Fibroblast of lung (primary cell): ENCODE data around the gene FSD2. TPM values are rescaled to one million over a fixed set of nuclear protein-coding genes. Genes with fewer than 3 reads are reported as not detected.

Experiments
- DNase-seq, 2 donors: peaks; one replicate each; pipeline versions ENCODE4 v3.0.0 to v3.0.0-alpha.2; 2010; ENCODE audit warnings: low read depth in 2 of 2
- H2AFZ ChIP-seq: 2 replicates; pipeline ENCODE4 v1.5.1; 2012; ENCODE audit warnings: low read length, control low read depth, inconsistent platforms
- H3K27ac ChIP-seq: 2 replicates; pipeline ENCODE4 v1.5.1; 2011; ENCODE audit warnings: low read length, control low read depth; ENCODE audit not compliant: insufficient read depth
- H3K27me3 ChIP-seq: 2 replicates; pipeline ENCODE4 v1.5.1; 2011; ENCODE audit warnings: mild to moderate bottlenecking, low read length; ENCODE audit not compliant: control insufficient read depth, insufficient read depth
- H3K36me3 ChIP-seq: 2 replicates; pipeline ENCODE4 v1.5.1; 2011; ENCODE audit warnings: low read length; ENCODE audit not compliant: control insufficient read depth, insufficient read depth
- H3K4me1 ChIP-seq: 2 replicates; pipeline ENCODE4 v1.5.1; 2011; ENCODE audit warnings: low read length; ENCODE audit not compliant: control insufficient read depth, insufficient read depth; ENCODE audit errors: extremely low read depth
- H3K4me2 ChIP-seq: 2 replicates; pipeline ENCODE4 v1.5.1; 2011; ENCODE audit warnings: low read length, control low read depth; ENCODE audit not compliant: insufficient read depth; ENCODE audit errors: extremely low read depth
- H3K4me3 ChIP-seq, 4 experiments: fragments of 200-600 bp in 1 of 4; sonication (generic) in 1 of 4; replicated peaks in 1 of 4; 2 replicates each; pipeline ENCODE4 v1.5.1; 2011 to 2016; ENCODE audit warnings: low read length in 4 of 4, low read depth in 3 of 4, mild to moderate bottlenecking in 3 of 4, control low read depth in 2 of 4, inconsistent platforms in 1 of 4, mixed read lengths in 1 of 4; ENCODE audit not compliant: insufficient read depth in 1 of 4; ENCODE audit errors: control extremely low read depth in 1 of 4
- H3K79me2 ChIP-seq: 2 replicates; pipeline ENCODE4 v1.5.1; 2012; ENCODE audit warnings: mild to moderate bottlenecking, low read length, inconsistent platforms; ENCODE audit not compliant: control insufficient read depth, insufficient read depth
- H3K9ac ChIP-seq: 2 replicates; pipeline ENCODE4 v1.5.1; 2011; ENCODE audit warnings: mild to moderate bottlenecking, low read length, control low read depth; ENCODE audit not compliant: insufficient read depth
- H3K9me3 ChIP-seq: 2 replicates; pipeline ENCODE4 v1.5.1; 2012; ENCODE audit warnings: low read depth, low read length; ENCODE audit not compliant: control insufficient read depth, insufficient read depth
- H4K20me1 ChIP-seq: 2 replicates; pipeline ENCODE4 v1.5.1; 2011; ENCODE audit warnings: low read length; ENCODE audit not compliant: control insufficient read depth, insufficient read depth; ENCODE audit errors: extremely low read depth
- EZH2 ChIP-seq: IDR thresholded peaks from 2 replicates; pipeline ENCODE4 v1.5.1; 2012; ENCODE audit warnings: low read length, control low read depth, mild to moderate bottlenecking; ENCODE audit errors: missing control alignments
- polyA minus RNA-seq: library from RNA; depleted of rRNA, polyadenylated mRNA; stranded (reverse); fragments of >200 nt; gene quantifications from 2 replicates; pipeline ENCODE4 v1.2.3, GENCODE V29; 2011; ENCODE audit warnings: low replicate concordance
- polyA plus RNA-seq, 2 donors: library from polyadenylated mRNA; depleted of rRNA in 1 of 2; stranded (reverse) in 1 of 2; unstranded in 1 of 2; fragments of >200 nt; gene quantifications; 2 replicates each; pipeline ENCODE4 v1.2.1, GENCODE V29; 2011 to 2012; ENCODE audit warnings: missing spikeins in 1 of 2
- total RNA-seq: library from RNA; depleted of rRNA; stranded (reverse); fragments of >200 nt; gene quantifications from 2 replicates; pipeline ENCODE4 v1.2.1, GENCODE V29; 2014
- TF ChIP-seq, protein P1 (sequence below), 2 donors: IDR thresholded peaks in 1 of 2; conservative IDR thresholded peaks in 1 of 2; 1 replicate in 1 of 2; 2 replicates in 1 of 2; pipeline ENCODE4 v1.5.1; 2011 to 2012; ENCODE audit warnings: low read length in 2 of 2, control low read depth in 1 of 2, inconsistent platforms in 1 of 2, low read depth in 1 of 2, mild to moderate bottlenecking in 1 of 2

The FSD2 gene
- total RNA-seq: not detected in 2 replicates
- not detected in 2 replicates for polyA plus RNA-seq
- 0.02 TPM in 1 of 2 replicates, not detected in the other for polyA plus RNA-seq (2012)
- polyA minus RNA-seq: not detected in 2 replicates

DNA sequence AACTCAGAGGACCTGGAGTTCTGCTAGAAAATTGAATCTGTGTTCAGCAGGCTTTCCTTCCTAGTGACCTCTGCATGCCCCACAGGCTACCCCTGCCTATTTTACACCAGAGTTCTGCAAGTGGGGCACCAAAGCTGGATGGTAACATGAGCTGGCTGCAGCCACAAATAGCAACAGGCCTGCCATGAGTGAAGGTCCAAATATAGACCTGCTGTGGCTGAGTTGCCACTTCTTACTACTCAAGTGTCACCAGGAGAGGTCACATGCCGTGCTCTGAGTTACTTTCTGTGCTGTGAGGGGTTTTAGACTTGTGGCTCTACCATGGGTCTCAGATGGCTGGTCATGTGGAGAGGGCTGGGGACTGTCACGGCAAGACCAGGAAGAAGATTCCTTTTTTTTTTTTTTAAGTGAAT is at the start of gene FSD2:
FSD2 (minus strand) TSS at position 76 of the 413 bp plus-strand sequence. CDS start 18,679 bp downstream, outside the sequence.
- H3K9ac ChIP-seq: no peak within 1 kb of the TSS
- no peak within 1 kb of the TSS for H2AFZ ChIP-seq
- no peaks in the 10 kb centered on the region for H4K20me1 ChIP-seq
- no peaks in the 10 kb centered on the region for H3K9me3 ChIP-seq
- no peak within 1 kb of the TSS for H3K27ac ChIP-seq
- no peak for DNase-seq
- H3K4me3 ChIP-seq: no peak within 1 kb of the TSS
- H3K27me3 ChIP-seq: peaks cover 12% of the 10 kb centered on the region
- no peaks in the 10 kb centered on the region for H3K4me1 ChIP-seq
- TF ChIP-seq, protein P1, sequence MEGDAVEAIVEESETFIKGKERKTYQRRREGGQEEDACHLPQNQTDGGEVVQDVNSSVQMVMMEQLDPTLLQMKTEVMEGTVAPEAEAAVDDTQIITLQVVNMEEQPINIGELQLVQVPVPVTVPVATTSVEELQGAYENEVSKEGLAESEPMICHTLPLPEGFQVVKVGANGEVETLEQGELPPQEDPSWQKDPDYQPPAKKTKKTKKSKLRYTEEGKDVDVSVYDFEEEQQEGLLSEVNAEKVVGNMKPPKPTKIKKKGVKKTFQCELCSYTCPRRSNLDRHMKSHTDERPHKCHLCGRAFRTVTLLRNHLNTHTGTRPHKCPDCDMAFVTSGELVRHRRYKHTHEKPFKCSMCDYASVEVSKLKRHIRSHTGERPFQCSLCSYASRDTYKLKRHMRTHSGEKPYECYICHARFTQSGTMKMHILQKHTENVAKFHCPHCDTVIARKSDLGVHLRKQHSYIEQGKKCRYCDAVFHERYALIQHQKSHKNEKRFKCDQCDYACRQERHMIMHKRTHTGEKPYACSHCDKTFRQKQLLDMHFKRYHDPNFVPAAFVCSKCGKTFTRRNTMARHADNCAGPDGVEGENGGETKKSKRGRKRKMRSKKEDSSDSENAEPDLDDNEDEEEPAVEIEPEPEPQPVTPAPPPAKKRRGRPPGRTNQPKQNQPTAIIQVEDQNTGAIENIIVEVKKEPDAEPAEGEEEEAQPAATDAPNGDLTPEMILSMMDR (conservative IDR thresholded peaks at IDR 0.05 in 1 of 2, IDR thresholded peaks at IDR 0.05 in 1 of 2; ENCODE audit: low read depth in 1 of 2, low read length in 2 of 2): no peak
- no peak for TF ChIP-seq EZH2
- H3K36me3 ChIP-seq: no peaks in the 10 kb centered on the region
- no peak within 1 kb of the TSS for H3K4me2 ChIP-seq
- H3K79me2 ChIP-seq: peaks cover 9% of the 10 kb centered on the region

GRCh38 chr15:82854554-82854953 is 48.7 kb upstream of the FSD2 start:
- no peak for DNase-seq
- Histone ChIP-seq H3K27me3 (no peaks in the 10 kb centered on the region), H3K4me3 (no peak overlapping the region), H3K36me3 (no peaks in the 10 kb centered on the region), H2AFZ (no peak overlapping the region), H4K20me1 (no peaks in the 10 kb centered on the region), H3K4me1 (no peaks in the 10 kb centered on the region), H3K9ac (no peak overlapping the region), H3K79me2 (no peaks in the 10 kb centered on the region), H3K27ac (no peak overlapping the region), H3K9me3 (no peaks in the 10 kb centered on the region), H3K4me2 (no peak overlapping the region)
- no peak for TF ChIP-seq EZH2
- TF ChIP-seq, protein P1 (conservative IDR thresholded peaks at IDR 0.05 in 1 of 2, IDR thresholded peaks at IDR 0.05 in 1 of 2; ENCODE audit: low read depth in 1 of 2, low read length in 2 of 2): no peak

DNA sequence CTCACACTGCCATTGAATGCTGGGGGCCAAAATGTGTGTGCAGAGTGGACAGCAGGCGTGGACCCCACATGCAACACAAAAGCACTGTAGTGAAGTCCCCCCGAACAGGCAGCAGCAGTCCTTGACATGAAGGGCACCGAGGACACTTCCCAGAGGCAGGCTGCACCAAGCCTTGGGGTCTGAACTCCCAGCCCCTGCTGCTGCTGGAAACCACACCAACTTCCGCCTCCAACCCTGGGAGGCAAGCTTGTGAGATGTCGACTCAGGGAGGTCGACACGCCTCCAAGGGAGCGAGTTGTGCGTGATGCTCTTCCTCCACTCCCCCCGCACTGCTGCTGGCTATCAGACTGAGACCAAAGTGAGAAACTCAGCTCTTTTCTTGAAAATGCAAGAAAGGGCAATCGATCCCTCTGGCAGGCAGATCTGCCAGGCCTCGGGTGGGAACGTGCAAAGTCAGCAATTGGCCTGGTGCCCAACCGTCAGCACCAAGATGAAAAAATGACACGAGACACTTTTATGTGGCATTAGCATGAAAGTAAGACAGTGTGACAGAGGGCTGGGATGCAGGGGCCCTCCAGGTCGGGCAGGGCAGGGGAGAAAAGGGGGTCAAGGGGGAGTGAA is 47.2 kb upstream of the FSD2 start:
- DNase-seq: no peak
- H3K27me3 ChIP-seq: no peaks in the 10 kb centered on the region
- H3K4me1 ChIP-seq: no peaks in the 10 kb centered on the region
- no peak overlapping the region for H3K27ac ChIP-seq
- H3K36me3 ChIP-seq: no peaks in the 10 kb centered on the region
- no peak overlapping the region for H3K4me2 ChIP-seq
- H3K4me3 ChIP-seq: no peak overlapping the region
- no peaks in the 10 kb centered on the region for H4K20me1 ChIP-seq
- H3K9me3 ChIP-seq: no peaks in the 10 kb centered on the region
- H2AFZ ChIP-seq: no peak overlapping the region
- no peak overlapping the region for H3K9ac ChIP-seq
- H3K79me2 ChIP-seq: no peaks in the 10 kb centered on the region
- TF ChIP-seq, protein P1 (conservative IDR thresholded peaks at IDR 0.05 in 1 of 2, IDR thresholded peaks at IDR 0.05 in 1 of 2; ENCODE audit: low read depth in 1 of 2, low read length in 2 of 2): no peak
- TF ChIP-seq EZH2: no peak
